ENCODE data around the gene ANTKMT.

The ANTKMT gene

DNA sequence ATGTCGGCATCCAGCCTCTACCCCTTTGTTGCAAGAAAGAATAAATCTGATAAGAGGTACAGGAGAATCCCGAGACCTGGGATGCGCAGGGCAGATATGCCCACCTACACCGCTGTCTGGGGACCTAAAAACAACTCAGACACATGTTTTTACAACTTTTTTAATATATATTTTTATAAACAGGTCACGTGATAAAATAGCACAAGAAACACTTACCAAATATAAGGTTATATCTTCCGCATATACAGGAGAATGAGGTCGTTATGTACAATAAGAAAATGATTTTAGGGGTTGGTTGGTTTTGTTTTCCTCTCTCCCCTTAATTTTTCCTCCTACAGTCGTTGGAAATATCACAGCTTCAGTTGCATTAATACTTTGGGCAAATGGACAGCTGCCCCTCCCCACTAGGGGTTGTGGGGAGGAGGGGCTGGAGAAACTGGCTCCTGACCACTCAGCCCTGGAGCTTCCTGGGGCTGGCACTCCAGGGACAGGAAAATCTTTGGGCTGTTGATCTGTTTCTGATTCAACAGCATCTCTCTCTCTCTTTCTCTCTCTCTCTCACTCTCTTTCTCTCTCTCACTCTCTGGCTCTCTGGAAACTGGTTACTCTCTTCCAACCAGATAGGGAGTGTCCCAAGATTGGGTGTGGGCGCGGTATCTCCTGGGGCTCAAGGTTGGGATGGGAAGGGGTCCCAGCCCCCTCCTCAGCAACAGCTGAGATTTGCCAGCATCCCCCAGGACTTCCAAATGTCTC is 28.4 kb upstream of the ANTKMT start:
- H3K4me1 ChIP-seq, result no peaks in the 10 kb centered on the region
- peaks cover 6% of the 10 kb centered on the region for H3K36me3 ChIP-seq
- no peaks in the 10 kb centered on the region for H3K27me3 ChIP-seq
- TF ChIP-seq, protein P1, sequence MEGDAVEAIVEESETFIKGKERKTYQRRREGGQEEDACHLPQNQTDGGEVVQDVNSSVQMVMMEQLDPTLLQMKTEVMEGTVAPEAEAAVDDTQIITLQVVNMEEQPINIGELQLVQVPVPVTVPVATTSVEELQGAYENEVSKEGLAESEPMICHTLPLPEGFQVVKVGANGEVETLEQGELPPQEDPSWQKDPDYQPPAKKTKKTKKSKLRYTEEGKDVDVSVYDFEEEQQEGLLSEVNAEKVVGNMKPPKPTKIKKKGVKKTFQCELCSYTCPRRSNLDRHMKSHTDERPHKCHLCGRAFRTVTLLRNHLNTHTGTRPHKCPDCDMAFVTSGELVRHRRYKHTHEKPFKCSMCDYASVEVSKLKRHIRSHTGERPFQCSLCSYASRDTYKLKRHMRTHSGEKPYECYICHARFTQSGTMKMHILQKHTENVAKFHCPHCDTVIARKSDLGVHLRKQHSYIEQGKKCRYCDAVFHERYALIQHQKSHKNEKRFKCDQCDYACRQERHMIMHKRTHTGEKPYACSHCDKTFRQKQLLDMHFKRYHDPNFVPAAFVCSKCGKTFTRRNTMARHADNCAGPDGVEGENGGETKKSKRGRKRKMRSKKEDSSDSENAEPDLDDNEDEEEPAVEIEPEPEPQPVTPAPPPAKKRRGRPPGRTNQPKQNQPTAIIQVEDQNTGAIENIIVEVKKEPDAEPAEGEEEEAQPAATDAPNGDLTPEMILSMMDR (IDR thresholded peaks at IDR 0.05; ENCODE audit: low read depth, low read length), result no peak
- H3K4me3 ChIP-seq (ENCODE audit: low read depth, low read length), result no peak overlapping the region
- H3K9me3 ChIP-seq, result no peaks in the 10 kb centered on the region
- no peak for DNase-seq

DNA sequence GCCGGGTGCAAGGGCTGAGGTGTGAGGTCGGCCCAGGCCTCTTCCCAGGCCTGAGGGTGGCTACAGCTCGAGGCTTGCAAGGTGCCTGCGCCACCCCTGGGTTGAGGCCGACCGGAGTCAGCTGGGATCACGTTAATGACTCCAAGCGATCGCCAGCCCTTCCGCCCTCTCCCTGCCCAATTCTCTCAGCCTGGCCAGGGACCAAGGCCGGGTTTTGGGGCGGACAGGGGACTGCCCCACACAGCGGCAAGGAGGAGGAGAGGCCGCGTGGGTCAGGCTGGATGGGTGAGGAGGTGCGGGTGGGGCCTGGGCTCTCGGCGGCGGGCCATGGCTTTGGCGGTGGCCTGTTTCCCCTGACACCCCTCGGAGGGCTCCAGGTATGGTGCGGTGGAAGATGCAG is 27.6 kb upstream of the ANTKMT start:
- Histone ChIP-seq H3K27me3 (no peaks in the 10 kb centered on the region), H3K4me3 (ENCODE audit: low read depth, low read length) (no peak overlapping the region), H3K4me1 (no peaks in the 10 kb centered on the region), H3K9me3 (no peaks in the 10 kb centered on the region), H3K36me3 (peaks cover 9% of the 10 kb centered on the region)
- TF ChIP-seq, protein P1 (IDR thresholded peaks at IDR 0.05; ENCODE audit: low read depth, low read length), result no peak
- DNase-seq, result no peak

DNA sequence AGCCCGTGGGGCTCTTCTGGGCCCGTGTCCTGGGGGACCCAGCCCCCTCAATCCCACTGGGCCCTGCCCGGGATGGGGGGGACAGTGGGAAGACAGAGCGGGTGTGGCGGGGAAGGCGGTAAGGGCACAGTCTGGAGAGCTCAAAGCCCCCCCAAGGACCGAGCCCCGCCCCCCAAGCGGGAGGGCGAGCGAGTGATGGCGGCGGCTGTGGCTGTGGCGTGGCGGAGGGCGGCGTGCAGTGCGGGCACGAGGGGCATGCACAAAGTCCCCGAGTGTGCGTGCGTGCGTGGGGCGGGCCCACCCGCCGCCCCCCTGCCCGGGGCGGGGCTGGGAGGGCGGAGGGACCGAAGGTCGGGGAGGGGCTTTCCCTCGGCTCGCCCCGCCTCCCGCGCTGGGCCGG is 27.2 kb upstream of the ANTKMT start:
- no peak for DNase-seq
- Histone ChIP-seq H3K4me3 (ENCODE audit: low read depth, low read length) (no peak overlapping the region), H3K36me3 (peaks cover 9% of the 10 kb centered on the region), H3K4me1 (no peaks in the 10 kb centered on the region), H3K27me3 (no peaks in the 10 kb centered on the region), H3K9me3 (no peaks in the 10 kb centered on the region)
- TF ChIP-seq, protein P1 (IDR thresholded peaks at IDR 0.05; ENCODE audit: low read depth, low read length), result no peak

DNA sequence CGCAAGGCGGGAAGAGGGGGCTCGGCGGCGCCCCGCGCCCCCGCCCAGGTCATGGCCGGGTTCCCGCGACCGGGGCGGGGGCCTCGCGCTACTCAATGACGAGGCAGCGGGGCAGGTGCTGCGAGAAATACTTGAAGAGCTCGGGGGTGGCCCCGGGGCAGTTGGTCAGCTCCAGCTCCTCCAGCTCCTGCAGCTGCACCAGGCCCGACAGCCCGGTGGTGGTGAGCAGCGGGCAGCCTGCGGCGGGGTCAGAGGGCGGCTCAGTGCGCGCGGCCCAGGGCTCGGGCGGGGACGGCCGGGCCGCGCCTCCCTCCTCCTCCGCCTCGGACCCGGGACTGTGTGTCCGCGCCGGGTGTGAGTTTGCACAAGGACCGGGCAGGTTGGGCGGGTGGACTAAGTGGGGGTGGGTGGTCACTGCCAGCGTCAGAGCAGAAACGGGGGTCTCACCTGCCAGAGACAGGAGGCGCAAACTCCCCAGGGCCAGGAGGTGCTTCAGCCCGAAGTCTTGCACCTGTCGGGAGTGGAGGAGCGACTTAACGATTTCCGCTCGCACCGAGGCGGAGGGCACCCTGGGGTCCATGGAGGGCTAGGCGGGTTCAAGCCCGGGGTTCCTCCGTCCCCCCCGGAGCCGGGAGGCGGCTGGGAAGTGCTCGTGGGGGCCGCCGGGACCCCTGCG is 26.6 kb upstream of the ANTKMT start:
- Histone ChIP-seq H3K27me3 (no peaks in the 10 kb centered on the region), H3K4me1 (no peaks in the 10 kb centered on the region), H3K4me3 (ENCODE audit: low read depth, low read length) (no peak overlapping the region), H3K9me3 (no peaks in the 10 kb centered on the region), H3K36me3 (peaks cover 9% of the 10 kb centered on the region)
- DNase-seq, result no peak
- TF ChIP-seq, protein P1 (IDR thresholded peaks at IDR 0.05; ENCODE audit: low read depth, low read length), result no peak

DNA sequence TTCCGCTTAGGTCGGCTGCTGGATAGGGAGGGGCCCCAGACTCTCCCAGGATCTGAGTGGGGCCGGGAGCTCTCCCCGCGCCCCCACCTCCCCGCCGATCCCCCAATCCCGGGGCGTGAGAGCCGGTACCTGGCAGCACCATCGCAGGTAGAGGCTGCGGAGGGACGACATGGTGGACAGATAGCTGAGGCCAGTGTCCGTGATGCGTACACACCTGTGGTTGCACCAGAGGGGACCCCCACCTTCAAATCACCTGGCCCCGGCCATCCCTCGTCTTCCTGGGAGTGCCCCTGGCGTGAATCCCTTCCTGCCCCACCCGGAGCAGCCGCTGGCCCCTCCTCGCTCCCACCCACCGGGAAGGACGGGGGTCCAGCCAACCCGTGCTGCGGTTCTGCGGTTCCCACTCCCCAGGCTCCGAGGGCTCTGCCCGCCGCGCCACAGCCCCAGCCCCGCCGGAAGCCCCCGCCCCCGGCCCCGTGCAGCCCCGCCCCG is 26.0 kb upstream of the ANTKMT start:
- H3K9me3 ChIP-seq, result no peaks in the 10 kb centered on the region
- DNase-seq, result no peak
- no peak overlapping the region for H3K4me3 ChIP-seq (ENCODE audit: low read depth, low read length)
- H3K36me3 ChIP-seq, result peaks cover 9% of the 10 kb centered on the region
- TF ChIP-seq, protein P1 (IDR thresholded peaks at IDR 0.05; ENCODE audit: low read depth, low read length), result no peak
- no peaks in the 10 kb centered on the region for H3K4me1 ChIP-seq
- H3K27me3 ChIP-seq, result no peaks in the 10 kb centered on the region

Data from BE2C (cell line).